ENCODE data around the gene MIA3. TPM values are rescaled to one million over a fixed set of nuclear protein-coding genes. Genes with fewer than 3 reads are reported as not detected.

The MIA3 gene
- total RNA-seq, 6 experiments from 2014 or later: 55.6 to 68.3 (median 62.1) TPM

GRCh38 chr1:222586842-222587241 lies 31.1 kb upstream of the MIA3 start:
- Mint-ChIP-seq H3K4me1 (ENCODE audit: low read depth) (peaks cover 50% of the 10 kb centered on the region), H3K4me3 (no peak overlapping the region)

GRCh38 chr1:222588135-222588534 lies 29.8 kb upstream of the MIA3 start:
- H3K4me3 Mint-ChIP-seq: peak overlapping the region; percentile 26

More at GRCh38 chr1:222586842-222587241, 31.1 kb upstream of the MIA3 start:
- Mint-ChIP-seq H3K9me3 (no peaks in the 10 kb centered on the region), H3K36me3 (ENCODE audit: low read depth) (peaks cover 14% of the 10 kb centered on the region), H3K27ac (no peak overlapping the region), H3K27me3 (ENCODE audit: insufficient read depth) (no peaks in the 10 kb centered on the region; the same call in 1 of the 2 replicates)
- no peak for DNase-seq
- TF ChIP-seq CTCF (IDR thresholded peaks at IDR 0.05): no peak

GRCh38 chr1:222589462-222590302 lies 28.2 kb upstream of the MIA3 start, which contains the start of gene TAF1A:
TSS of gene TAF1A (minus strand) at chr1:222589933.
- Mint-ChIP-seq H3K27me3 (ENCODE audit: insufficient read depth) (no peaks in the 10 kb centered on the region; the same call in 1 of the 2 replicates), H3K27ac (peak within 1 kb of the TSS; percentile 96), H3K9me3 (peaks cover 1% of the 10 kb centered on the region; the same call in 1 of the 2 replicates), H3K4me3 (peak within 1 kb of the TSS; percentile 100), H3K4me1 (ENCODE audit: low read depth) (peaks cover 46% of the 10 kb centered on the region), H3K36me3 (ENCODE audit: low read depth) (no peaks in the 10 kb centered on the region; the same call in 1 of the 2 replicates)
- peak; percentile 71 for DNase-seq
- no peak for TF ChIP-seq CTCF (IDR thresholded peaks at IDR 0.05)

More at GRCh38 chr1:222588135-222588534, 29.8 kb upstream of the MIA3 start:
- Mint-ChIP-seq H3K9me3 (no peaks in the 10 kb centered on the region), H3K4me1 (ENCODE audit: low read depth) (peaks cover 49% of the 10 kb centered on the region), H3K36me3 (ENCODE audit: low read depth) (peaks cover 4% of the 10 kb centered on the region), H3K27me3 (ENCODE audit: insufficient read depth) (no peaks in the 10 kb centered on the region; the same call in 1 of the 2 replicates), H3K27ac (no peak overlapping the region)
- DNase-seq: no peak
- TF ChIP-seq CTCF (IDR thresholded peaks at IDR 0.05): no peak

GRCh38 chr1:222592171-222592570 lies 25.7 kb upstream of the MIA3 start:
- no peaks in the 10 kb centered on the region; the same call in 1 of the 2 replicates for H3K36me3 Mint-ChIP-seq (ENCODE audit: low read depth)
- H3K4me3 Mint-ChIP-seq: no peak overlapping the region; the same call in 1 of the 2 replicates
- H3K4me1 Mint-ChIP-seq (ENCODE audit: low read depth): peaks cover 43% of the 10 kb centered on the region
- H3K9me3 Mint-ChIP-seq: peaks cover 12% of the 10 kb centered on the region; the same call in 1 of the 2 replicates
- DNase-seq: peak; percentile 56
- TF ChIP-seq CTCF (IDR thresholded peaks at IDR 0.05): no peak
- H3K27me3 Mint-ChIP-seq (ENCODE audit: insufficient read depth): peaks cover 1% of the 10 kb centered on the region; the same call in 1 of the 2 replicates
- H3K27ac Mint-ChIP-seq: no peak overlapping the region; the same call in 1 of the 2 replicates

- Mint-ChIP-seq H3K36me3 (ENCODE audit: low read depth) (no peaks in the 10 kb centered on the region), H3K9me3 (peaks cover 12% of the 10 kb centered on the region; the same call in 1 of the 2 replicates), H3K4me3 (no peak overlapping the region), H3K4me1 (ENCODE audit: low read depth) (peaks cover 23% of the 10 kb centered on the region), H3K27me3 (ENCODE audit: insufficient read depth) (peaks cover 5% of the 10 kb centered on the region), H3K27ac (no peak overlapping the region)
- no peak for TF ChIP-seq CTCF (IDR thresholded peaks at IDR 0.05)
- no peak for DNase-seq
Observed at GRCh38 chr1:222594789-222595188, 23.1 kb upstream of the MIA3 start.

Data from HFFc6 (cell line).